ENCODE data around the gene CCDC175. TPM values are rescaled to one million over a fixed set of nuclear protein-coding genes. Genes with fewer than 3 reads are reported as not detected.

The CCDC175 gene
- total RNA-seq, 1 experiment from 2014 or later, result not detected

- no peak for DNase-seq (ENCODE audit: low read depth, low spot score)
- in situ Hi-C loops (cut with HindIII; ENCODE audit: low pct_unique_long_range_greater_than_20kb, low sequenced_read_pairs), result no loop called here
Measured at GRCh38 chr14:59463787-59464485, 112.7 kb downstream of the CCDC175 start.

- in situ Hi-C loops (cut with HindIII; ENCODE audit: low pct_unique_long_range_greater_than_20kb, low sequenced_read_pairs), result no loop called here
- no peak for DNase-seq (ENCODE audit: low read depth, low spot score)
Measured at GRCh38 chr14:59461891-59462290, 114.7 kb downstream of the CCDC175 start.

DNA sequence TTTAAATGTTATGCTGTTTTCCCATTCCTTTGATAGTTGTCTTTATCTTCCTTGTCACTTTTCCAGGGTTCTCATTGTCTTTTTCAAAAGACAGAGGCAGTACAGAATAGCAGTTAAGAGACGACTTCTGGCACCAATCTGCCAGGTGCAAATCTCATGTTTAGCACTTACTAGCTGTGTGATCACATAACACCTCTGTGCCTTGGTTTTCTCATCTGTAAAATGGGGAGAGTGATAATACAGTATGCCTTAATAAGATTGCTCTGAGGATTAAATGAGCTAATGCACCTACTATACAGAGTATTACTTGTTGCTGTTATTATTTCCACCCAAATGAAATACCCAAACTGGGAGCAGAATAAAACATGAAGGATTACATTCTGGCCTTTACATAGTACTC, 116.2 kb downstream of the CCDC175 start:
- in situ Hi-C loops (cut with HindIII; ENCODE audit: low pct_unique_long_range_greater_than_20kb, low sequenced_read_pairs), result no loop called here
- no peak for DNase-seq (ENCODE audit: low read depth, low spot score)

- in situ Hi-C loops (cut with HindIII; ENCODE audit: low pct_unique_long_range_greater_than_20kb, low sequenced_read_pairs), result no loop called here
- DNase-seq (ENCODE audit: low read depth, low spot score), result no peak
Measured at GRCh38 chr14:59458486-59458885, 118.1 kb downstream of the CCDC175 start.

GRCh38 chr14:59455411-59455810, 121.2 kb downstream of the CCDC175 start:
- in situ Hi-C loops (cut with HindIII; ENCODE audit: low pct_unique_long_range_greater_than_20kb, low sequenced_read_pairs), result no loop called here

More at GRCh38 chr14:59455411-59455810, 121.2 kb downstream of the CCDC175 start:
- no peak for DNase-seq (ENCODE audit: low read depth, low spot score)

Other genes starting within 250 kb of the CCDC175 start
- gene GPR135, start 111.4 kb downstream of the CCDC175 start, total RNA-seq (2014; rRNA removed; shearing (Covaris generic)), result 2.4 and 2.9 TPM in 2 replicates
- 22.0 and 23.2 TPM in 2 replicates for gene L3HYPDH, start 92.4 kb downstream of the CCDC175 start, total RNA-seq (2014; rRNA removed; shearing (Covaris generic))
- 102 and 104 TPM in 2 replicates for gene JKAMP, start 92.3 kb downstream of the CCDC175 start, total RNA-seq (2014; rRNA removed; shearing (Covaris generic))

All from SK-MEL-5 (cell line).